HCT116 (cell line): ENCODE measurements around the gene ACACB. TPM values are rescaled to one million over a fixed set of nuclear protein-coding genes. Genes with fewer than 3 reads are reported as not detected.

Experiments used
- ATAC-seq: fragments of 200-7000 bp; cut with Tn5 transposase; 2 replicates; pipeline ENCODE4 v1.9.1; 2020; ENCODE audit warnings: mild to moderate bottlenecking, moderate library complexity
- BruUV-seq: library from RNA; stranded (reverse); fragments of 400-500 nt; replicated peaks from 2 replicates; lab custom pipeline; 2021; lab: Mats Ljungman, UMichigan
- CTCF ChIA-PET: fragments of 300-600 bp; sonication (Branson Sonifier 250); formaldehyde crosslinking; loops from one replicate; lab custom pipeline; 2021; ENCODE audit warnings: antibody characterized with exemption; lab: Charles Lee
- POLR2A ChIA-PET: fragments of 300-600, 350-600 bp; sonication (Branson Sonifier 250); formaldehyde crosslinking; loops from one replicate; lab custom pipeline; 2021; ENCODE audit warnings: antibody characterized with exemption; lab: Charles Lee
- RAD21 ChIA-PET, 2 experiments: fragments of 300-600 bp; sonication (Branson Sonifier 250); formaldehyde crosslinking; loops; one replicate each; lab custom pipeline; 2023; ENCODE audit warnings: low total read pairs in 2 of 2; ENCODE audit not compliant: uncharacterized antibody in 2 of 2, unreplicated experiment in 2 of 2, low non-redundant PET in 1 of 2; lab: Charles Lee
- DNase-seq: peaks from one replicate; pipeline ENCODE4 v3.0.0-alpha.2; 2010; ENCODE audit warnings: low read depth, low spot score
- H2AFZ ChIP-seq: fragments of 200-600 bp; shearing (Covaris generic), sonication (generic); 2 replicates; pipeline ENCODE4 v1.6.1; 2017; ENCODE audit warnings: low read depth, mixed run types, mixed read lengths, antibody characterized with exemption, low read length; ENCODE audit not compliant: poor library complexity, severe bottlenecking
- H3K27ac ChIP-seq: 2 replicates; pipeline ENCODE4 v1.5.1; 2012; ENCODE audit warnings: low read depth, low read length
- H3K27me3 ChIP-seq: fragments of 200-600 bp; sonication (generic); 2 replicates; pipeline ENCODE4 v1.6.1; 2016; ENCODE audit warnings: mixed run types, low read length, mixed read lengths; ENCODE audit not compliant: insufficient read depth
- H3K36me3 ChIP-seq, 2 experiments: fragments of 200-500 bp in 1 of 2; fragments of 200-600 bp in 1 of 2; sonication (Bioruptor generic) in 1 of 2; sonication (generic) in 1 of 2; 2 replicates each; pipeline versions ENCODE4 v1.5.1 to v1.6.1; 2014 to 2016; ENCODE audit warnings: low read length in 2 of 2, inconsistent platforms in 1 of 2, mixed read lengths in 1 of 2, mixed run types in 1 of 2; ENCODE audit not compliant: insufficient read depth in 2 of 2, control insufficient read depth in 1 of 2
- H3K4me1 ChIP-seq, 2 experiments: fragments of 200-600 bp in 1 of 2; sonication (generic) in 1 of 2; 2 replicates each; pipeline versions ENCODE4 v1.5.1 to v1.6.1; 2012 to 2017; ENCODE audit warnings: low read length in 2 of 2, inconsistent platforms in 1 of 2, mild to moderate bottlenecking in 1 of 2, mixed read lengths in 1 of 2, mixed run types in 1 of 2, moderate library complexity in 1 of 2; ENCODE audit not compliant: insufficient read depth in 2 of 2, control insufficient read depth in 1 of 2
- H3K4me2 ChIP-seq: fragments of 200-600 bp; sonication (generic); 2 replicates; pipeline ENCODE4 v1.6.1; 2017; ENCODE audit warnings: mixed run types, low read length, mixed read lengths
- H3K4me3 ChIP-seq, 2 experiments: fragments of 200-600 bp in 1 of 2; sonication (generic) in 1 of 2; replicated peaks in 1 of 2; 2 replicates each; pipeline ENCODE4 v1.5.1; 2011 to 2016; ENCODE audit warnings: low read length in 2 of 2, control low read depth in 1 of 2, low read depth in 1 of 2, mild to moderate bottlenecking in 1 of 2, mixed read lengths in 1 of 2, mixed run types in 1 of 2
- H3K79me2 ChIP-seq: fragments of 200-600 bp; sonication (generic); 2 replicates; pipeline ENCODE4 v1.6.1; 2017; ENCODE audit warnings: mild to moderate bottlenecking, mixed run types, low read length, moderate library complexity, mixed read lengths; ENCODE audit not compliant: insufficient read depth
- H3K9ac ChIP-seq: fragments of 200-600 bp; sonication (generic); 2 replicates; pipeline ENCODE4 v1.6.1; 2016; ENCODE audit warnings: low read length, mixed read lengths
- H3K9me2 ChIP-seq: fragments of 200-600 bp; sonication (generic), shearing (Covaris generic); 2 replicates; pipeline ENCODE4 v1.6.1; 2017; ENCODE audit warnings: mixed run types, mild to moderate bottlenecking, moderate library complexity; ENCODE audit not compliant: insufficient read depth
- H3K9me3 ChIP-seq, 2 experiments: fragments of 200-500 bp in 1 of 2; fragments of 200-600 bp in 1 of 2; sonication (Bioruptor generic) in 1 of 2; sonication (generic) in 1 of 2; 2 replicates each; pipeline ENCODE4 v1.6.1; 2014 to 2017; ENCODE audit warnings: low read length in 2 of 2, mixed read lengths in 2 of 2, inconsistent platforms in 1 of 2, low read depth in 1 of 2, mild to moderate bottlenecking in 1 of 2, mixed run types in 1 of 2, moderate library complexity in 1 of 2; ENCODE audit not compliant: control insufficient read depth in 1 of 2, insufficient read depth in 1 of 2
- H4K20me1 ChIP-seq: fragments of 200-600 bp; sonication (generic), shearing (Covaris generic); 2 replicates; pipeline ENCODE4 v1.6.1; 2017; ENCODE audit warnings: mixed run types, mild to moderate bottlenecking, moderate library complexity; ENCODE audit not compliant: insufficient read depth
- ATF3 ChIP-seq: IDR thresholded peaks from 2 replicates; pipeline ENCODE4 v1.6.1; 2012
- CBX3 ChIP-seq: IDR thresholded peaks from 2 replicates; pipeline ENCODE4 v1.6.1; 2012; ENCODE audit warnings: low read depth
- EGR1 ChIP-seq: IDR thresholded peaks from 2 replicates; pipeline ENCODE4 v1.6.1; 2012; ENCODE audit warnings: low read depth
- ELF1 ChIP-seq: IDR thresholded peaks from 2 replicates; pipeline ENCODE4 v1.6.1; 2012; ENCODE audit warnings: low read depth, borderline replicate concordance
- EZH2phosphoT487 ChIP-seq: fragments of 200-600 bp; IDR thresholded peaks from 2 replicates; pipeline ENCODE4 v1.6.1; 2018; ENCODE audit warnings: antibody characterized with exemption, borderline replicate concordance
- FOSL1 ChIP-seq: IDR thresholded peaks from 2 replicates; pipeline ENCODE4 v1.6.1; 2012; ENCODE audit warnings: low read depth
- JUND ChIP-seq: IDR thresholded peaks from 2 replicates; pipeline ENCODE4 v1.6.1; 2012
- MAX ChIP-seq: IDR thresholded peaks from 2 replicates; pipeline ENCODE4 v1.6.1; 2012
- POLR2A ChIP-seq: IDR thresholded peaks from 2 replicates; pipeline ENCODE4 v1.7.0; 2011; ENCODE audit warnings: borderline replicate concordance; ENCODE audit not compliant: insufficient read depth, insufficient read length; ENCODE audit errors: extremely low read depth
- RAD21 ChIP-seq: IDR thresholded peaks from 2 replicates; pipeline ENCODE4 v1.6.1; 2012; ENCODE audit warnings: low read depth, mild to moderate bottlenecking
- REST ChIP-seq: IDR thresholded peaks from 2 replicates; pipeline ENCODE4 v1.6.1; 2012; ENCODE audit warnings: low read depth
- SIN3A ChIP-seq: IDR thresholded peaks from 2 replicates; pipeline ENCODE4 v1.6.1; 2012; ENCODE audit warnings: low read depth
- SP1 ChIP-seq: IDR thresholded peaks from 2 replicates; pipeline ENCODE4 v1.6.1; 2012; ENCODE audit warnings: low read depth
- TCF7L2 ChIP-seq: IDR thresholded peaks from 2 replicates; pipeline ENCODE4 v1.7.0; 2011; ENCODE audit warnings: borderline replicate concordance, inconsistent platforms; ENCODE audit not compliant: insufficient read depth, insufficient read length; ENCODE audit errors: extremely low read depth
- YY1 ChIP-seq: IDR thresholded peaks from 2 replicates; pipeline ENCODE4 v1.6.1; 2011; ENCODE audit warnings: low read length, low read depth, moderate library complexity, mild to moderate bottlenecking; ENCODE audit not compliant: insufficient replicate concordance; ENCODE audit errors: extremely low read depth
- ZBTB33 ChIP-seq: IDR thresholded peaks from 2 replicates; pipeline ENCODE4 v1.6.1; 2011; ENCODE audit warnings: mild to moderate bottlenecking, low read length, moderate library complexity; ENCODE audit not compliant: insufficient replicate concordance; ENCODE audit errors: extremely low read depth
- ZFX ChIP-seq: fragments of 450-650 bp; IDR thresholded peaks from 2 replicates; pipeline ENCODE4 v1.6.1; 2017
- ZNF274 ChIP-seq: fragments of 200-500 bp; sonication (Bioruptor generic); IDR thresholded peaks from 2 replicates; pipeline ENCODE4 v1.6.1; 2014; ENCODE audit warnings: mild to moderate bottlenecking, low read depth, low read length, inconsistent platforms
- intact Hi-C: fragments of 100-400 bp; cut with micrococcal nuclease; formaldehyde crosslinking; loops from 2 replicates; pipeline ENCODE4 v1.10.0; 2022
- total RNA-seq: library from RNA; stranded (reverse); gene quantifications from one replicate; pipeline ENCODE4 v1.2.1, GENCODE V29; 2021; ENCODE audit not compliant: unreplicated experiment

The ACACB gene
- total RNA-seq, 1 experiment from 2014 or later: 11.1 TPM

- ATAC-seq (no peak), DNase-seq (no peak)
- H3K27me3 ChIP-seq: no peaks in the 10 kb centered on the region
- no peaks in the 10 kb centered on the region for H4K20me1 ChIP-seq
- no peaks in the 10 kb centered on the region for H3K79me2 ChIP-seq
- H3K9me3 ChIP-seq: no peaks in the 10 kb centered on the region
- BruUV-seq: no TSS peak
- H3K36me3 ChIP-seq: no peaks in the 10 kb centered on the region
- H3K4me1 ChIP-seq: no peaks in the 10 kb centered on the region
- H3K4me3 ChIP-seq: no peak overlapping the region
- CTCF ChIA-PET: no interaction called here
- no peak overlapping the region for H2AFZ ChIP-seq
- RAD21 ChIA-PET: no interaction called here
- TF ChIP-seq SIN3A (no peak), ZNF274 (no peak), EZH2phosphoT487 (no peak), CBX3 (no peak), ZFX (no peak), SP1 (no peak), MAX (no peak), REST (no peak), POLR2A (no peak), YY1 (no peak), TCF7L2 (no peak), FOSL1 (no peak), ZBTB33 (no peak), ATF3 (no peak), ELF1 (no peak), EGR1 (no peak), JUND (no peak), RAD21 (no peak)
- intact Hi-C loops: no loop called here
- no peak overlapping the region for H3K27ac ChIP-seq
- no peak overlapping the region for H3K4me2 ChIP-seq
- H3K9ac ChIP-seq: no peak overlapping the region
- H3K9me2 ChIP-seq: no peaks in the 10 kb centered on the region
- POLR2A ChIA-PET: no interaction called here
Observed at GRCh38 chr12:109236257-109236656, 119.9 kb downstream of the ACACB start.
